HEK293T (cell line): ENCODE results near the gene AP2A2.

ENCODE experiments used
- BHLHE40 ChIP-seq: fragments of 450-650 bp; IDR thresholded peaks from 2 replicates; pipeline ENCODE4 v1.6.1; 2016; ENCODE audit warnings: mild to moderate bottlenecking, moderate library complexity, borderline replicate concordance
- FOXA1 ChIP-seq: fragments of 450-650 bp; IDR thresholded peaks from 2 replicates; pipeline ENCODE4 v1.6.1; 2016; ENCODE audit warnings: mild to moderate bottlenecking
- FOXM1 ChIP-seq: fragments of 450-650 bp; IDR thresholded peaks from 2 replicates; pipeline ENCODE4 v1.6.1; 2017; ENCODE audit warnings: mild to moderate bottlenecking, borderline replicate concordance
- HDGF ChIP-seq: fragments of 450-650 bp; IDR thresholded peaks from 2 replicates; pipeline ENCODE4 v1.6.1; 2017; ENCODE audit warnings: antibody characterized with exemption, borderline replicate concordance
- L3MBTL2 ChIP-seq: fragments of 450-650 bp; conservative IDR thresholded peaks from 2 replicates; pipeline ENCODE4 v1.6.1; 2016; ENCODE audit warnings: mild to moderate bottlenecking
- NFRKB ChIP-seq: fragments of 450-650 bp; IDR thresholded peaks from 2 replicates; pipeline ENCODE4 v1.6.1; 2016; ENCODE audit warnings: mild to moderate bottlenecking, moderate library complexity
- SP1 ChIP-seq: fragments of 450-650 bp; IDR thresholded peaks from 2 replicates; pipeline ENCODE4 v1.6.1; 2017
- SUZ12 ChIP-seq: fragments of 450-650 bp; IDR thresholded peaks from 2 replicates; pipeline ENCODE4 v1.6.1; 2016; ENCODE audit warnings: mild to moderate bottlenecking
- TARDBP ChIP-seq: fragments of 450-650 bp; IDR thresholded peaks from 2 replicates; pipeline ENCODE4 v1.6.1; 2016
- TF ChIP-seq, protein P1 (sequence below): fragments of 450-650 bp; IDR thresholded peaks from 2 replicates; pipeline ENCODE4 v1.6.1; 2016

DNA sequence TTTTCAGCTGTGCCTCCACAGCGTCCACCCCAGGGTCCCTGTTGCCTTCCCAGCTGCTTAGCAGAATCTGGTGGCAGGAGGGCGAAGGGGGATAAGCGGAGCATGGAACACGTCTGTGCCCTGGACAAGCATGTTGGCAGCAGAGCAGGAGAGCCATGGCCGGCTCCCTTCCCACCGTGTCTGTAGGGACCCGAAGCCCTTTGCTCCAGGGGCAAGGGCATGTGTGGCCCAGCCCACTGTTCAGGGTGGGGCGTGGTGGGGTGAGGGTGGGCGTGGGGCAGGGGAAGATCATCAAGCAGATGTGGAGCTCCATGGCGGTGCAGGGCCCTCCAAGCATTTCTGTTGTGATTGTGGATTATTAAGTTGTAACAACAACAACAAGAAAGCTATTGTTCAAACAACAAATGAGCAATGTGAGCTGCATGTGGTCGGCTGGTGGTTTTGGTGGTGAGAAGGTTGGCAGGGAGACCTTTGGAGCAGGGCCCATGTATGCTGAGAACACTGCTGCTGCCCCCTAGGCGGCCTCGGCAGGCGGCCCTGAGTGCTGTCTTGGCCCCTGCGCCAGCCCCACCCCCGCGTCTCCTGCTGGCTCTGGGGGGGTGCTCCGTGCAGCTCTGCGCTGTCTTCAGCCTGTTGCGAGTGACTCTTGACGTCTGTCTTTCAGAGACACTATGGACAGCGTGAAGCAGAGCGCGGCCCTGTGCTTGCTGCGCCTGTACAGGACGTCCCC is 50.9 kb downstream of the AP2A2 start:
- no peak for TF ChIP-seq SUZ12
- no peak for TF ChIP-seq L3MBTL2
- no peak for TF ChIP-seq NFRKB
- TF ChIP-seq TARDBP, result no peak
- no peak for TF ChIP-seq SP1
- TF ChIP-seq FOXM1, result no peak
- TF ChIP-seq HDGF, result no peak
- TF ChIP-seq BHLHE40, result no peak
- TF ChIP-seq, protein P1, sequence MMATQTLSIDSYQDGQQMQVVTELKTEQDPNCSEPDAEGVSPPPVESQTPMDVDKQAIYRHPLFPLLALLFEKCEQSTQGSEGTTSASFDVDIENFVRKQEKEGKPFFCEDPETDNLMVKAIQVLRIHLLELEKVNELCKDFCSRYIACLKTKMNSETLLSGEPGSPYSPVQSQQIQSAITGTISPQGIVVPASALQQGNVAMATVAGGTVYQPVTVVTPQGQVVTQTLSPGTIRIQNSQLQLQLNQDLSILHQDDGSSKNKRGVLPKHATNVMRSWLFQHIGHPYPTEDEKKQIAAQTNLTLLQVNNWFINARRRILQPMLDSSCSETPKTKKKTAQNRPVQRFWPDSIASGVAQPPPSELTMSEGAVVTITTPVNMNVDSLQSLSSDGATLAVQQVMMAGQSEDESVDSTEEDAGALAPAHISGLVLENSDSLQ, result no peak
- TF ChIP-seq FOXA1, result no peak
